ENCODE data around the gene NBEAL1.

GRCh38 chr2:203052539-203052938 is 37.9 kb downstream of the NBEAL1 start:
- TF ChIP-seq POLR2A (IDR thresholded peaks at IDR 0.05) (no peak), CTCF (IDR thresholded peaks at IDR 0.05) (no peak), EP300 (IDR thresholded peaks at IDR 0.05) (no peak)

All from tibial nerve (tissue), 4 donors.